GM19438 (cell line): Measurements from ENCODE around the gene PODXL2.
"Not testable (repeated sequence)": the region's sequence is repeated elsewhere in the genome, so short reads cannot be mapped to it uniquely, and the experiment has no call there.

Source experiments
- ATAC-seq: cut with Tn5 transposase; IDR thresholded peaks from one replicate; pipeline ENCODE4 v1.9.1; 2021; ENCODE audit warnings: low read depth; ENCODE audit not compliant: unreplicated experiment

PODXL2 gene

DNA sequence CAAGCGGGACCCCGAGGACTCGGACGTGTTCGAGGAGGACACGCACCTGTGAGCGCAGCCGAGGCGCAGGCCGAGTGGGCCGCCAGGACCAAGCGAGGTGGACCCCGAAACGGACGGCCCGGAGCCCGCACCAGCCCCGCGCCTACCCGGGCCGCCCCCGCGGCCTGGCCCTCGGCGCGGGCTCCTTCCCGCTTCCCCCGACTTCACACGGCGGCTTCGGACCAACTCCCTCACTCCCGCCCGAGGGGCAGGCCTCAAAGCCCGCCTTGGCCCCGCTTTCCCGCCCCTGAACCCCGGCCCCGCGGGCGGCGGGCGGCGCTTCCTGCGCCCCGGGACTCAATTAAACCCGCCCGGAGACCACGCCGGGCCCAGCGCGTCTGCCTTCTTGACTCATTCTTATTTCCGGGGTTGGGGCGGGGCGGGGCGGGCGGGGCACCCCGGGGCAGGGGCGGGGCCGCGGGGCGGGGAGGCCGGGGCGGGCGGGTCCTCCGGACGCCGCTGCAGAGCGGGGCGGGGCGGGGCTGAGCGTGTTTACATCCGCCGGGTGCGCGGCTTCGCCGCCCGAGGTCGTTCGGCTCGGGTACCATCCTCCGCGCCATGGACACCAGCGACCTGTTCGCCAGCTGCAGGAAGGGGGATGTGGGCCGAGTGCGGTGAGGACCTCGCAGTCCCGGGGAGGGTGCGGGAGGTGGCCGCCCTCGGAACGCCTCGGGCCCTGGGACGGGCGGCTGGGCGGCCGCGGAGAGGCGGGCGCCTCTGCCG, 43.6 kb downstream of the PODXL2 start, which contains the start of gene ABTB1:
Gene ABTB1, plus strand, starts transcription at position 524 of the 762 bp plus-strand sequence. Its CDS starts 74 bp downstream, at position 598.
- peak; percentile 73 for ATAC-seq

- ATAC-seq: peak; percentile 41
Measured at GRCh38 chr3:127673191-127674100, 44.5 kb downstream of the PODXL2 start.

GRCh38 chr3:127674101-127674721, 45.2 kb downstream of the PODXL2 start:
- no peak for ATAC-seq

DNA sequence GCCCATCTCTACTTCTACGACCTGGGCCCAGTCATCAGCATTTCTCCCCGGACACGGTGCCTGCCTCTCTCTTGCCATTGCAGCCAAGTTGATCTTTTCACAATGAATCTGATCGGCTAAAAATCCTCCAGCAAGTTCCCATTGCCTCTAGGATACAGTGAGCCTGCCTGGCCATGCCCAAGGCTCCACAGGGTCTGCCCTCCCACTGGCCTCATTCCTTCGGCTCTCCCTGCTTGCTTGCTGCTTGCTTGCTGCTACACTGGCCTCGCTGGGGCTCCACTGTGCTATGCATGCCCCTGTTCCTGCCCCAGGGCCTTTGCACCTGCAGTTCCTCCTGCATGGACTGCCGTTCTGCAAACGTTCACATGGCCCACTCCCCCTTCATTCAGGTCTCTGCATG, 45.8 kb downstream of the PODXL2 start:
- no peak for ATAC-seq

DNA sequence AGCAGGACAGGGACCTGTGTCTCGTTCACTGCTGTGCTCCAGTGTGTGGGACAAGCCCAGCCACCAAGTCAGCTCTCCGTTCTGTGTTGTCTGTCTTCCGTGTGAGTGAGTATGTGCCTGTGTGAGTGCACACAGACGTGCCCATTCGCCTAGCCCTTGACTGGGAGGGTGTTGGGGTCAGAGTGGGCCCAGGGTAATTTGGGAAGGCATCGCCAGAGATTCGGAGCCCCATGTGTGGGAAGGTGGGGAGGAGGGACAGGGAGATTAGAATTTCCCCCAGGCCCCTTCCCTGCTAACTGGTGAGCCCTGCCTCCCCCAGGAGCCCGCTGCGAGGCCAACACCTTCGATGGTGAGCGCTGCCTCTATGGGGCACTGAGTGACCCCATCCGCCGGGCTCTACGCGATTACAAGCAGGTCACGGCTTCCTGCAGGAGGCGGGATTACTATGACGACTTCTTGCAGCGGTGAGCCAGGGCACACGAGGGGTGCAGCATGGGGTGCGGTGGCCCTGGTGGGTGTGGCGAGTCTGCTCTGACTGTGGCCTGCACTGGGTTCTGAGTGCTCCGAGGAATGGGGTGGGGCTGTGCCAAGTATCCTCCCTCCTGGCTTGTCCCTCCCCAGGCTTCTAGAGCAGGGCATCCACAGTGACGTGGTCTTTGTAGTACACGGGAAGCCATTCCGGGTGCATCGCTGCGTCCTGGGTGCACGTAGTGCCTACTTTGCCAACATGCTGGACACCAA, 46.8 kb downstream of the PODXL2 start:
- ATAC-seq: no peak

DNA sequence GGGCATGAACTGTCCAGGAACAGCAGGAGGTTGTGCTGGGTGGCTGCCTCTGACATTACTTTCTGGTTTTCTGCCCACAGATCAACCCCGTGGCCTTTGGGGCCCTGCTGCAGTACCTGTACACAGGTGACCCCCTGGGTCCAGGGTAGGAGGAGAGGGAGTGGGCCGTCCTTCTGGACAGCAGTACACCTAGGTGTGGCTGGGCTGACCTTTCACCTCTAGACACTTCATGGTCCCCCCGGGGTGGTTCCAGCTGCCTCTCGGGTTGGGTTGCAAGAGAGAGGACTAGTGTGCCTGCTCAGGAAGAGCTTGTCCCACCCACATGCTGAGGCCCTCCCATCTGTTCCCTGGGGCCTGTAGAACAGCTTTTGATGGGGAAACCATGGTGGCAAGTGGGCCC, 47.5 kb downstream of the PODXL2 start:
- no peak for ATAC-seq

DNA sequence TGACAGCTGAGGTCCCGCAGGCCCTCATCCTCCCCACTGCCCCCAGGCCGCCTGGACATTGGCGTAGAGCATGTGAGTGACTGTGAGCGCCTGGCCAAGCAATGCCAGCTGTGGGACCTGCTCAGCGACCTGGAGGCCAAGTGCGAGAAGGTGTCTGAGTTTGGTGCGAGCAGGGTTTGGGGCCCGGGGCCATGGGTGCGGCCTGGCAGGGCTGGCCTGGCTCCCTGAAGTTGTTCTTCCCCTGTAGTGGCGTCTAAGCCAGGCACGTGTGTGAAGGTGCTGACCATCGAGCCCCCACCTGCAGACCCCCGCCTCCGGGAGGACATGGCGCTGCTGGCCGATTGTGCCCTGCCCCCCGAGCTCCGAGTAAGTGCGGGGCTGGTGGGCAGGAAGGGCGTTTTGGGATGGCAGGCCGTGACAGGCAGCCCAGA, 48.0 kb downstream of the PODXL2 start:
- no peak for ATAC-seq

GRCh38 chr3:127677541-127678314, 48.7 kb downstream of the PODXL2 start:
- no peak for ATAC-seq

DNA sequence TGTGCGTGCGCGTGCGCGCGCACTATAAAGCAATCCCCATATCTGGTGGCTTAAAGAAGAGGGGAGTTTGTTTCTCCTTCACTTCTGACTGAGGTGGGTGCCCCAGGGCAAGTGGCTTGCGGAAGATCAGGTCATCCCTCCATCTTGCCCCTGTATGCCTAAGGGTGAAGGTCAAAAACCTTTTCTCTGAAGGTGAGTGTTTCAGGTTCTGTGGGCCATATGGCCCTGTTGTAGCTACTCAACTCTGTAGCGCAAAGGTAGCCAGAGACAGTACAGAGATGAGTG, 49.3 kb downstream of the PODXL2 start:
- ATAC-seq: no peak

DNA sequence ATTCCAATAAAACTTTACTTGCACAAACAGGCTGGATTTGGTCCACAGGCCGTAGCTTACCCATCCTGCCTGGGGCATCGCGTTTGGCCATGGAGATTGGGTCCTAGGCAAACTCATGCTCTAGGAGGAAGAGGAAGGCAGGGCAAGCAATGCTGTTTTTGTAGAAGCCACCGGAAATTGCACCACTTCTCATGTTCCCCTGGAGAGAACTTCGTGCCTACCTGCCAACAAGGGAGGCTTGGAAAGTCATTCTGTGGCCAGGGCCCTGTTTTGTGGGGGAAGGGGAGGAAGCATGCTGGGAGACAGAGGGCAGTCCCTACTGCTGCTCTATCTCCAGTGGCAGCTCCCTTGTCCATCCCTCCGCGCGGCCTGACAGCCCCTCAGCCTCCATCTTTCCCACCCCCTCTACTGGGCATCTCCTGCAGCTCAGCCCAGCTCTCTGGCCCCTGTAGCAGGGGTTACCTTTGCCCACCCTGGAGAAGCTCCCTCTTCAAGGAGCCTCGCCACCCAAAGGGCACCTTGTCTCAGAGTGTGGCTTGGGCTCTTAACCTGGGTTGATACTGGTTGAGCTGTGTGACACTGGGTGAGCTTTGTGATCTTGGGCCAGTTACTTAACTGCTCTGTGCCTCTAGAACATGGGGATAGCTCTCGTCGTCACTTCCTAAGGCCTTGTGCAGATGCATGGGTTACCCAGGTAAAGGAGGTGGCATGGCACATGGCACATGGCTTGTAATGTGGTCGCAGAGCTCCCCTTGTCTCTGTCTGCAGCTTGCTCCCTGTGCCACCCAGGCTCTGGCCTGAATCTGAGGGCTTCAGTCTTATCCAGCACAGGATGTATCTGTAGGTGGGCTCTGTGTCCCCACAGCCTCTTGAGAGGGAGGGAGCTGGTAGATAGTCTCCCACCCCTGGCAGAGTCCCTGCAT, 49.9 kb downstream of the PODXL2 start:
- no peak for ATAC-seq

- ATAC-seq: no peak
Measured at GRCh38 chr3:127679534-127680145, 50.7 kb downstream of the PODXL2 start.

DNA sequence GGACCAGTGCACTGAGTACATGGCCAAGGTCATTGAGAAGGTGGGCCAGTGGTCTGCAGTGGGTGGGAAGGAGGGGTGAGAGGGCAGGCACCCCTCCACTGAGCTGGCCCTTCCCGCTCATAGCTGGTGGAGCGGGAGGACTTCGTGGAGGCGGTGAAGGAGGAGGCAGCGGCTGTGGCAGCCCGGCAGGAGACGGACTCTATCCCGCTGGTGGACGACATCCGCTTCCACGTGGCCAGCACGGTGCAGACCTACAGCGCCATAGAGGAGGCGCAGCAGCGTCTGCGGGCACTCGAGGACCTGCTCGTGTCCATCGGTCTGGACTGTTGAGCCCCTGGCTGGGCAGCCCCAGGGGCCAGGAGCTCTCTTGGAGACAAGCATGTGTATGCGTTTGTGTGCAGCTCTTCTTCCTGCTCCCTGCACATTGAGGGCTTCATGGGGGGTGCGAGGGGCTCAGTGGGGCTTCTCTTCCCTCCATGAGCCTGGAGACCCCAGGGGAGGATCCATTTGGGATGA, 51.2 kb downstream of the PODXL2 start:
- no peak for ATAC-seq

DNA sequence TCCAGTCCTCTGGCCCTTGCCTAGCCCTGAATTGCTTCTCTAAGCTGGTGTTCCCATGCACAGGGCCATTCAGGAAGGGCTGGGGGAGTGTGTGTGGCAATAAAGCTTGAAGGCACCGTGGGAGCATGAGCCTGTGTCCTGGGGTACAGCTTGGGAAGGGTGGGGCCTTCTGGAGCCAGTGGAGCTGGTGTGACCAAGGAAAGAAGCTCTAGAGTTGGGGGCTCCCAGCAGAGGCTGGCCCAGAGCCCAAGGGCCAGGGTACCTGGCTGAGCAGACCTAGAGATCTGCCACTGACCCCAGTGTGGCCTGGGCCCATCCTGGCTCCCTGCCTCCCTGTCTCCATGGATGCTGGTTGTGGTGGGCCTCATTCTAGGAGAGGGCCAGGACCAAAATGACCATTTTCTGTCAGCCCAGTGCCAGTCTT, 51.8 kb downstream of the PODXL2 start:
- no peak for ATAC-seq

DNA sequence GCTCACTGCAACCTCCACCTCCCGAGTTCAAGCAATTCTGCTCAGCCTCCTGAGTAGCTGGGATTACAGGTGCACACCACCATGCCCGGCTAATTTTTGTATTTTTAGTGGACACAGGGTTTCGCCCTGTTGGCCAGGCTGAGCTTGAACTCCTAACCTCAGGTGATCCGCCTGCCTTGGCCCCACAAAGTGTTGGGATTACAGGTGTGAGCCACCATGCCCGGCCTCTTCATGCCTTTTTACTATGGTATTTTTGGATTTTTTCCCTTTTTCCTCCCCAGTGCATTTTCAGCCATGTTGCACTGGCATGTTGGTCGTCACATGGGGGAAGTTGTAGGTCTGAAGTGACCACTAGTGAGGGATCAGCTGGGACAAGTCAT, 53.2 kb downstream of the PODXL2 start:
- ATAC-seq: not testable (repeated sequence)

DNA sequence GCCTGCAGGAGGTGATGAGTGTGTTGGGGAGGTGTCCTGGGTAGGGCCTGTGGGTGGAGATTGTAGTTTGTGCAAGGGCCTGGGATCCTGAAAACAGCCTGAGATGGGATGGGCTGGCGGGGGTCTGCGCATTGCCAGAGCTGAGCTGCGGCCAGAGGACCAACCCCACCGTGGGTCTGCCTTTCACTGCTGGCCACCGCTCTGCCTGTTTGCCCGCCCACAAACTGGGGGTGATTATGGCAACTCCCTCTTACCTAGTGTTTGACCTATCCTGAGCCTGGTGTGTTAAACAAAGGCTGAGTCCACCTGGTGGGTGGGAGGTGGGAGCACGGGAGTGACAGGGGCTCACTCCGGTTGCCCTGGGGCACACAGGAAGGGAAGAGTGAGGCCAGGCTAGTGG, 53.6 kb downstream of the PODXL2 start:
- ATAC-seq: no peak

DNA sequence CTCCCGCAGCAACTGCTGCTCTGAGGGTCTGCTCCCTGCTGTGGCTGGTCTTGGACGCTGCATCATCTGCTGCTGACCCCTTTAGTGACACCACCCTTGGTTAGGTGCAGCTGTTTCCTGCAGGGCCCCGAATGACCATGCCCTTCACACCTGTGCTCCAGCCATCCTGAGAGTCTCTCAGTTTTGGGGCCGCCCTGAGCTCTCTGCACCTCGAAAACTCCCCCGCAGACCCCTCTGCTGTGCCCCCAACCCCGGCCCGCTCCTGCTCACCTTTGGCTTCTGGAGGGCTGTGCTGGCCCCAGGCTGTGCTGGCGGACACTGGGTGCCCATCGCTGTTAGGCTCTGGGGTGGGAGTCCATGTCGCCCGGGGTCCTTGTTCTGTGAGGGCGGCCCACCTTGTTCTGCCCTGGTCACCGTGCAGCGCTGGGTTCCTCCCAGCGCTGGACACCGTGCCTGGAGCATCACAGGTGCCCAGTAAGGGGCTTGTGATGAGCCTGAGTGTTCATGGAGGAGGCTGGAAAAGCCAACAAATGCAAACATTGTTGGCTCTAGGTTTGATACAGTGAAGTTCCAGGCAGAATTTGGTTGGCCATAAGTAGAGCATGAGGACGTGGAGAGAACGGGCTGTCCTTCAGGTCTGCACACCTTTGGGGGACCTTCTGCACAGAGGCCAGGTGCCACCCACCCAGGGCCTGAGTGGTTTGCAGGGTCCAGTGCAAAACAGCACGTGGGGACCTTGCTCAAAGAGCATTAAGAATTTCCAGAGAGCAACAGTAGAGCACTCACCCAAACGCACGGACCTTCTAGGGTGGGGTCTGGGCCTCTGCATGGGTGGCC, 56.1 kb downstream of the PODXL2 start:
- no peak for ATAC-seq
